ENCODE data around the gene TM7SF3.
"Not testable (repeated sequence)": the region's sequence is repeated elsewhere in the genome, so short reads cannot be mapped to it uniquely, and the experiment has no call there.

The TM7SF3 gene, protein sequence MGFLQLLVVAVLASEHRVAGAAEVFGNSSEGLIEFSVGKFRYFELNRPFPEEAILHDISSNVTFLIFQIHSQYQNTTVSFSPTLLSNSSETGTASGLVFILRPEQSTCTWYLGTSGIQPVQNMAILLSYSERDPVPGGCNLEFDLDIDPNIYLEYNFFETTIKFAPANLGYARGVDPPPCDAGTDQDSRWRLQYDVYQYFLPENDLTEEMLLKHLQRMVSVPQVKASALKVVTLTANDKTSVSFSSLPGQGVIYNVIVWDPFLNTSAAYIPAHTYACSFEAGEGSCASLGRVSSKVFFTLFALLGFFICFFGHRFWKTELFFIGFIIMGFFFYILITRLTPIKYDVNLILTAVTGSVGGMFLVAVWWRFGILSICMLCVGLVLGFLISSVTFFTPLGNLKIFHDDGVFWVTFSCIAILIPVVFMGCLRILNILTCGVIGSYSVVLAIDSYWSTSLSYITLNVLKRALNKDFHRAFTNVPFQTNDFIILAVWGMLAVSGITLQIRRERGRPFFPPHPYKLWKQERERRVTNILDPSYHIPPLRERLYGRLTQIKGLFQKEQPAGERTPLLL

GRCh38 chr12:27014085-27014858 lies at the start of gene TM7SF3:
Gene TM7SF3, minus strand, starts transcription at chr12:27014384. Its CDS starts 216 bp downstream, at chr12:27014168.
- DNase-seq = peak; percentile 90

GRCh38 chr12:27063250-27063851 lies 49.2 kb upstream of the TM7SF3 start:
- DNase-seq = no peak

DNA sequence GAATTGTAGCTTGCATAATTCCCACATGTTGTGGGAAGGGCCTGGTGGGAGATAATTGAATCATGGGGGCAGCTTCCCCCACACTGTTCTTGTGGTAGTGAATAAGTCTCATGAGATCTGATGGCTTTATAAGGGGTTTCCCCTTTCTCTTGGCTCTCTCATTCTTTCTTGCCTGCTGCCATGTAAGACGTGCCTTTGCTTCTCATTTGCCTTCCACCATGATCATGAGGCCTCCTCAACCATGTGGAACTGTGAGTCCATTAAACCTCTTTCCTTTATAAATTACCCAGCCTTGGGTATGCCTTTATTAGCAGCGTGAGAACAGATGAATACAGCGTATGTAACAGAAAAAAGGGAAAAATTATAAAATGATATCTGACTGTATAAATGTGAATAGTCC lies 47.1 kb upstream of the TM7SF3 start:
- no peak for DNase-seq

DNA sequence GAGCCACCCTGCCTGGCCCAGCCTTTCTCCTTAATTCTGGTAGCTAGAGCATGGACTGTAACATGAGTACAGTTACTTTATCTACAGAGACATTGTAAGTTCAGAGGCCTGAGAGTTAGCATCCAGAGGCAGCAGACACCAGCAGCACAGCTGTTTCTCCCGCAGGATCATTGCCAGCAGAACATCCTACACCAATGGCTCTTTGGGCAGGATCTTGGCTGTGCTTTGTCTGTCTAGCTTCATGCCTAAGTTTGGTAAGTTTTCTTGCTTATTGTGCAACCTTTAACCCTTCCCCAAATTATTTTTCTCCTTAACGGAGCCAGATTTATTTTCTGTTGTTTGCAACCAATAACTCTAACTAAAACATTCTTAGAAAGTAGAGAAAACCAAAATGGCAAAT lies 46.6 kb upstream of the TM7SF3 start:
- DNase-seq = no peak

DNA sequence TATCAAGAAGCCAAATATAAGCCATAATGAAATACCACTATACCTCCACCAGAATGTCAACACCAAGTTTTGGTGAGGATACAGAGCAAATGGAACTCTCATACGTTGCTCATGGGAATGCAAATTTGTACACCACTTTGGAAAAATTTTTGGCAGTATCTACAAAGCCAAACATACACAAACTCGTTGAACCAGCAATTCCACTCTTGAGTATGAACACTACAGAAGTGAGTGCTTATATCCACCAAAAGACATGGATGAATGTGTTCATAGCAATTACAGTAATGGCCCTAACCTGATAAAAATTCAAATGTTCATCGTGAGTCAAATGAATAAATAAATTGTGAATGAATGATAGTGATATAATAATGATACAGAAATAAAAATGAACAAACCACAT lies 43.4 kb upstream of the TM7SF3 start:
- no peak for DNase-seq

DNA sequence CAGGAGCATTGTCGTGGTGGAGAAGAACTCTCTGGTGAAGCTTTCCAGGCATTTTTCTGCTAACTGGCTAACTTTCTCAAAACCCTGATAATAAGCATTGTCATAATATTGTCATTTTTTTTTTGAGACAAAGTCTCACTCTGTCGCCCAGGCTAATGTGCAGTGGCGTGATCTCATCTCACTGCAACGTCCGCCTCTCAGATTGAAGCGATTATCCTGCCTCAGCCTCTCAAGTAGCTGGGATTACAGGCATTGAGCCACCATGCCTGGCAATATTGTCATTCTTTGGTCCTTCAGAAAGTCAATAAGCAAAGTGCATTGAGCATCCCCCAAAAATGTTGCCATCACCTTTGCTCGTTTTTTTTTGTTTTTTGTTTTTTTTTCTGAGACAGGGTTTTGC lies 41.8 kb upstream of the TM7SF3 start:
- DNase-seq = no peak

DNA sequence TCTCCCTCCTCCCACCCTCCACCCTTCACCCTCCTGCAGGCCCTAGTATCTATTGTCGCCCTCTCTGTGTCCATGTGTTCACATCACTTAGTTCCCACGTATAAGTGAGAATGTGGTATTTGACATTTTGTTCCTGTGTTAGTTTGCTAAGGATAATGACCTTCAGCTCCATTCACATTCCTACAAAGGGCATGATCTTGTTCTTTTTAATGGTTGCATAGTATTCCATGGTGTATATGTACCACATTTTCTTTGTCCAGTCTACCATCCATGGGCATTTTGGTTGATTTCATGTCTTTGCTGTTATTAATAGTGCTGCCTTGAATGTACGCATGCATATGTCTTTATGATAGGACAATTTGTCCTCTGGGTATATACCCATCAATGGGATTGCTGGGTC lies 38.6 kb upstream of the TM7SF3 start:
- no peak for DNase-seq

DNA sequence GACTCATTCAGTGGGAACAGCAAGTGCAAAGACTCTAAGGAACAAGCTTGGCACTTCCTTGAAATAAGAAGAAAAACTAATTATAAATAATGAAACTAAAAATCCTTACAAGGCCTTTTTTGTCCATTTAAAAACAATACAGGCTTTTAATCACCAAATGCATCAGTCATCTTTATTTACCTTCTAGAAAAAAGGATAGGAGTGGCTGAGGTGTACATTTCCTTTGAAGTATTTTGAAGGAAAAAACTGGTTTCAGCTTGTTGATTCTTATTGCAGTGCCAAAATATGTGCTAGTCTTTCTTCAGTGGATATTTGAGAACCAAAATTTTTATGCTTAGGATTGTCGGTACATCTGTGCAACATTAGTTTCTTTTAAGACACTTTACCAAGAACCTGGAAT lies 38.0 kb upstream of the TM7SF3 start:
- no peak for DNase-seq

DNA sequence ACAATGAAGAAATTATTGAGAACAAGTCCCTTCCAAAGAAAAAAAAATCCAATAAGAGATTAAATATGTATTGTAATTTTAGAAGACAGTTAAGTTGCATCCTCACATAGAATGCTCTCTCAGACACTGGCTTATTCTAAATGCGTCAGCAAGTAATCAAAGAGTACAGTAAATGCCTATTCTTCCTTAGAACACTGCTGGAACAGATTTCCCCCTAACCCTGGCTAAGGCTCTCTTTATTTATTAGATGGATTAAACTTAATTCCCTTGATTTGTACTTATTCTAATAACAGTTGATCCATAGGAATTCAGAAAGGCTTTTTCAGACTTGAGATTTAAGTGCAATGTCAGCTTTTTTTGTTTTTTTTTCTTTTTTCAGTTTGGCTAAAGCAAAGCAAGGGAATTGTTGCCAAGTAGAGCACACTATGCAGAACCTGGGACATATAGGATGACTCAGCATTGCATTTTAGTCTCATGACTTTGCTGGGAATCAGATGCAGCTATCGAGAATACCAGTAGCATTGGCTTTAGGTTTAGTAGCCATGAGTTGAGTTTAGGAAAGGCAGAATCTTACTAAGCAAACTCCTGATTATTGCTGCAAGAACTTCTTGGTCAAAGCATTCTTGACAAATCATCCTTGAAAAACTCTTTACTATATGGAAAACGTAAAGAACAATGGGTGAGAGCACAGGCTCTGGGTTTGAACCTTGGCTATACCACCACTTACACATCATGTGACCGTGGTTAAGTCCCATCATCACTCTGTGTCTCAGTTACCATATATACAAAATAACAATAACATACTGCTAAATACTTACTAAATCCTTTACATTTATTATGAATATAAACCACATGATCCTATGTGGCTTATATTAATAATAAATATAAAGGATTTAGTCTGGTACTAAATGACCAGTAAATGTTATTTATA lies 34.9 kb upstream of the TM7SF3 start:
- DNase-seq = no peak

DNA sequence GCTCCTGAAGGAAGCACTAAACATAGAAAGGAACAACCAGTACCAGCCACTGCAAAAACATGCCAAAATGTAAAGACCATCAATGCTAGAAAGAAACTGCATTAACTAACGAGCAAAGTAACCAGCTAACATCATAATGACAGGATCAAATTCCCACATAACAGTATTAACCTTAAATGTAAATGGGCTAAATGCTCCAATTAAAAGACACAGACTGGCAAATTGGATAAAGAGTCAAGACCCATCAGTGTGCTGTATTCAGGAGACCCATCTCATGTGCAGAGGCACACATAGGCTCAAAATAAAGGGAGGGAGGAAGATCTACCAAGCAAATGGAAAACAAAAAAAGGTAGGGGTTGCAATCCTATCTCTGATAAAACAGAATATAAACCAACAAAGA lies 27.8 kb upstream of the TM7SF3 start:
- not testable (repeated sequence) for DNase-seq

- not testable (repeated sequence) for DNase-seq
Observed at GRCh38 chr12:27040637-27041036, 26.5 kb upstream of the TM7SF3 start.

DNA sequence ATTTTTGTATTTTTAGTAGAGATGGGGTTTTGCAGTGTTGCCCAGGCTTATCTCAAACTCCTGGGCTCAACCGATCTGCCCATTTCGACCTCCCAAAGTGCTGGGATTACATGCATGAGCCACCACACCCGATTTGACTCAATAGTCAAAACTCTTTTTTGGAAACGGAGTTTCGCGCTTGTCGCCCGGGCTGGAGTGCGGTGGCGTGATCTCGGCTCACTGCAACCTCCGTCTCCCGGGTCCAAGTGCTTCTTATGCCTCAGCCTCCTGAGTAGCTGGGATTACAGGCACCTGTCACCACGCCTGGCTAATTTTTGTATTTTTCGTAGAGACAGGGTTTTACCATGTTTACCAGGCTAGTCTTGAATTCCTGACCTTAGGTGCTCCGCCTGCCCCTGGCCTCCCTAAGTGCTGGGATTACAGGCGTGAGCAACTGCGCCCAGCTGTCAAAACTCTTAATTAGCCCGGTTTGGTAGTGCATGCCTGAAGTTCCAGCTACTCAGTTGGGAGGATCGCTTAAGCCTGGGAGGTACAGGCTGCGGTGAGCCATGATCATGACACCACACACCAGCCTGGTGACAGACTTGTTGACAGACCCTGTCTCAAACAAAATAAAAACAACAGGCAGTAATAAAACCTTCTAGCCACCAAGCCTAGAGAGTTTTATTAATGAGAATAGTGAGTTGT lies 20.6 kb upstream of the TM7SF3 start:
- DNase-seq = no peak

- no peak for DNase-seq
Observed at GRCh38 chr12:27032679-27033078, 18.5 kb upstream of the TM7SF3 start.

- no peak for DNase-seq
Observed at GRCh38 chr12:27031531-27031930, 17.3 kb upstream of the TM7SF3 start.

- DNase-seq = no peak
Observed at GRCh38 chr12:27026257-27026656, 12.1 kb upstream of the TM7SF3 start.

DNA sequence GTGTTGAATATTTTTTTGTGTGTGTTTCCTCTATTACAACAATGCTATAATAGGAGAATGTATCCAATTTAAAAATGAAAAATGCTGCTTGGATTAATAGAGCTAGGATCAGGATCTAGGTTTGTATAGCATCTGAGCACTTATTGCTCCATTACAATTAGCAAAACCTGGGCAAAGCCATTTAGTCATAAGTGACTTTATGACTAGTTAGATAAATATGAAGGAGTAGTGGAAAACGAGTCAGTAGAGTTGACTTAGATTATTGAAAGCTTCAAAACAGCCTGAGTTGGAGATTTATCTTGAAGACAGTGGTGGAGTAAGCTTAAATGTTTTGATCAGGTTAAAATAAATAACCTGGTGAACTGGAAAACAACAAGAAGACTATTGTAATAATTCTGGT lies 10.9 kb upstream of the TM7SF3 start:
- no peak for DNase-seq

- DNase-seq = no peak
Observed at GRCh38 chr12:27024291-27024690, 10.1 kb upstream of the TM7SF3 start.

DNA sequence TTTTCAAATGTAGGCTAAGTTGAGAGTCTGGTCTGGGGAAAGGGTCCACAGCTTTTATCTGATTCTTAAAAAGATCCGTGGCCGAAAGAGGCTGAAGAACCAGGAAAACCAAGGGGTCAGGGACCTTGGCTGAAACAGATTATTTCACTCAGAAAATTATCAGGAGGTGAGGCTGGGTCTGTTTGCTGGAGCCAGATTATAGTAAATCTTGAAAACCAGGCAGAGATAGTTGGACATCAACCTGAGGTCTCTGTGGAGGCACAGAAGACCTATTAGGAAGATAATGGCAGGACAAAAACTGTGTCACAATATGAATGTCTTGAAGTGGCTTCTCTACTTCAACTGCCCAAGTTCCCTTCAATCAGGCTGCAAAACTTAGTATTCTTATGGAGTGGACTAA lies 6.6 kb upstream of the TM7SF3 start:
- no peak for DNase-seq

DNA sequence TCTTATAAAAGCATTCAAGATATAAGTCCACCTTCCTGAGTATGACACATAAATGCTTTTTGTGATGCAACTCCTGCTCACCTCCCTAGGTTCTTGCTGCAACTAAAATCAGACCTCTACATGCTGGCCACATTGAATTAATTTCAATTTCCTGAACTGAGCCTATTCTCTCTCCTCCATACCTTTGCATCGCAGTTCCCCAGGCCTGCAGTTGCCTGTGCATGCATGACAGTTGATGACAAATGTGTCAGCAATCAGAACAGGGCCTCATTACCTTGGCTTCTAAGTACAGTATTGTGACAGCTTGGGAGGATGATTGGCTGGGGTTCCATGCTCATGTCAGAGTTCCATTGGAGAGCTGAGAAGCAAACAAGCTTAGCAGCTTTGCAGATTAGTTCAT lies 3.9 kb upstream of the TM7SF3 start:
- DNase-seq = no peak

DNA sequence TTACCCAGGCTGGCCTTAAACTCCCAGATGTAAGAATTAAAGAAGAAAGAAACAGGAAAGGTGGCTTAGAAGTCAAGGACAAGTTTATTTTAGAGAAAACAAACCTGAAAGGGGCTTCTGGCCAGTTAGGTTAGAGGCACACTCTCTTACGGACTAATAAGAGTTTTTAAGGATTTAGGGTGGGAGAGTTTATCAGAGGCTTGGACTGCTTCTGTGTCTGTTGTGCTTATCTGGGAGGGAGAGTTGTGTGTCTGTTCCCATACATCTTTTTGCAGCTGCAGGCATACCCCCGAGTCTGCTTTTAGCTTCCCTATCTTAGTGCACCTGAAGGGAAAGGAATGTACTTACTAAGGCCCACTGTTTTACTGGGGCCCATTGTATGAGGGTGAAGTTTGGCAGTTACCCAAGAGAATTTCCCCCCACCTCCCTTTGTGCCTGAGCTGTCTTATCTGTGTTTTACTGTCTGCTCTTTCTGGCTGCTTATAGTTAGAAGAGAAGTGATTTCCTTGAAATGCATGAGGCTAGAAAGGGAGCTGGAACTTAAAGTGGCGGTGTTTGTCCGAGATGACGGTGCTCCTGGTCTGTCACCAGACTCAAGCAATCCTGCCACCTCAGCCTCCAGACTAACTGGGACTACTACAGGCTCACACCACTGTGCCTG lies 3.1 kb upstream of the TM7SF3 start:
- not testable (repeated sequence) for DNase-seq

DNA sequence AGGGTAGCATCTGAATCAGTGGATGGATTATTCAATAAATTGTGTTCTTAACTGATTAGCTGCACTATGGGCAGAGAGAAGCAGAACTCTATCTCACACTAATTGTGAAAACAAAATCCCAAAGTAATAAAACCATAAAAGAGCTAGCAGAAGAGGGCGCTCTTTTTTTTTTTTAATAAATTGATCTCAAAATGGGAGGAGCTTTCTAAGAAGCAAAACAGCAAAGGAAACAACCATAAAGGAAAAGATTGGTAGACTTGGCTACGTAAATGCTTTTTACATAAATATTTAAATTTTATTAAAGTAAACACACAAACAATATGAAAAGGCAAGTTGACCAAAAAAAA lies 1.5 kb upstream of the TM7SF3 start:
- no peak for DNase-seq
